H1 (cell line): Measurements from ENCODE around the gene IQCE.

Experiments
- CHD2 ChIP-seq: IDR thresholded peaks from 2 replicates; pipeline ENCODE4 v1.6.1; 2012; ENCODE audit warnings: low read length, improper control_type of control experiment
- EP300 ChIP-seq, 2 experiments: IDR thresholded peaks; 1 replicate in 1 of 2; 2 replicates in 1 of 2; pipeline ENCODE4 v1.6.1; 2011 to 2012; ENCODE audit warnings: low read depth in 2 of 2, low read length in 2 of 2, mild to moderate bottlenecking in 2 of 2, borderline replicate concordance in 1 of 2, inconsistent platforms in 1 of 2, moderate library complexity in 1 of 2
- HDAC6 ChIP-seq: IDR thresholded peaks from one replicate; pipeline ENCODE4 v1.7.1; 2012; ENCODE audit warnings: low read depth, mild to moderate bottlenecking, inconsistent platforms, low read length, moderate library complexity
- KDM1A ChIP-seq: fragments of 200-600, 300-600 bp; sonication (generic); IDR thresholded peaks from 2 replicates; pipeline ENCODE4 v1.7.1; 2016; ENCODE audit warnings: mild to moderate bottlenecking, low read length, borderline replicate concordance
- POLR2A ChIP-seq, 2 experiments: IDR thresholded peaks; 1 replicate in 1 of 2; 2 replicates in 1 of 2; pipeline ENCODE4 v1.6.1; 2011; ENCODE audit warnings: low read depth in 2 of 2, low read length in 2 of 2, mild to moderate bottlenecking in 2 of 2; ENCODE audit errors: control extremely low read depth in 1 of 2
- RAD21 ChIP-seq, 2 experiments: IDR thresholded peaks in 1 of 2; conservative IDR thresholded peaks in 1 of 2; 2 replicates each; pipeline ENCODE4 v1.6.1; 2011; ENCODE audit warnings: low read depth in 2 of 2, low read length in 2 of 2, improper control_type of control experiment in 1 of 2, inconsistent platforms in 1 of 2, mild to moderate bottlenecking in 1 of 2, moderate library complexity in 1 of 2
- TAF1 ChIP-seq: IDR thresholded peaks from 2 replicates; pipeline ENCODE4 v1.6.1; 2011; ENCODE audit warnings: mild to moderate bottlenecking, low read depth, low read length
- TAF7 ChIP-seq: optimal IDR thresholded peaks from 2 replicates; pipeline ENCODE3; 2011; ENCODE audit warnings: low read depth, mild to moderate bottlenecking, inconsistent platforms, low read length, moderate library complexity, borderline replicate concordance
- TF ChIP-seq, protein P1 (sequence below), 3 experiments: IDR thresholded peaks; 1 replicate in 2 of 3; 2 replicates in 1 of 3; pipeline versions ENCODE4 v1.5.1 to v1.6.1; 2011; ENCODE audit warnings: low read length in 3 of 3, mild to moderate bottlenecking in 3 of 3, inconsistent platforms in 2 of 3, low read depth in 1 of 3, moderate library complexity in 1 of 3; ENCODE audit not compliant: insufficient read depth in 1 of 3; ENCODE audit errors: control extremely low read depth in 1 of 3

DNA sequence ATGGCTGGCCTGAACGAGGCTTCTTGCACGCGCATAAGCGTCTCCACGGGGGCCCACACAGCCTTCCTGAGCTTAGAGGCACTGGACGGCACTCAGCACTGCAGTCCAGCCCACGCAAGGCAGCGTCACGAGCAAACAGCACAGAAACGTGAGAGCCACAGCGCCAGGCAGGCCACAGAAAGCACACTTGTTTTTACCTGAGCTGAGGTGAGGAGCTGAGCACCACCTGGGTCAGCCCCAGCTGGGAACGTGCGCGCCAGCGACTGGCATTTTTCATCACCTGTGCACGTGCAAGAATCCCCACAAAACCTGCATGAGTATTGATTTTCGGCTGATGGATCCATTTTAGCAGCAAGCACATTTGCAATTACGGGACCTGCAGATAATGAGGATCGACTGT, 26.7 kb downstream of the IQCE start:
- TF ChIP-seq RAD21 (IDR thresholded peaks at IDR 0.05 in 1 of 2, conservative IDR thresholded peaks at IDR 0.05 in 1 of 2; ENCODE audit: low read depth in 2 of 2, low read length in 2 of 2), result no peak
- TF ChIP-seq, protein P1, sequence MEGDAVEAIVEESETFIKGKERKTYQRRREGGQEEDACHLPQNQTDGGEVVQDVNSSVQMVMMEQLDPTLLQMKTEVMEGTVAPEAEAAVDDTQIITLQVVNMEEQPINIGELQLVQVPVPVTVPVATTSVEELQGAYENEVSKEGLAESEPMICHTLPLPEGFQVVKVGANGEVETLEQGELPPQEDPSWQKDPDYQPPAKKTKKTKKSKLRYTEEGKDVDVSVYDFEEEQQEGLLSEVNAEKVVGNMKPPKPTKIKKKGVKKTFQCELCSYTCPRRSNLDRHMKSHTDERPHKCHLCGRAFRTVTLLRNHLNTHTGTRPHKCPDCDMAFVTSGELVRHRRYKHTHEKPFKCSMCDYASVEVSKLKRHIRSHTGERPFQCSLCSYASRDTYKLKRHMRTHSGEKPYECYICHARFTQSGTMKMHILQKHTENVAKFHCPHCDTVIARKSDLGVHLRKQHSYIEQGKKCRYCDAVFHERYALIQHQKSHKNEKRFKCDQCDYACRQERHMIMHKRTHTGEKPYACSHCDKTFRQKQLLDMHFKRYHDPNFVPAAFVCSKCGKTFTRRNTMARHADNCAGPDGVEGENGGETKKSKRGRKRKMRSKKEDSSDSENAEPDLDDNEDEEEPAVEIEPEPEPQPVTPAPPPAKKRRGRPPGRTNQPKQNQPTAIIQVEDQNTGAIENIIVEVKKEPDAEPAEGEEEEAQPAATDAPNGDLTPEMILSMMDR (IDR thresholded peaks at IDR 0.05; ENCODE audit: control extremely low read depth in 1 of 3, insufficient read depth in 1 of 3, low read depth in 1 of 3, low read length in 3 of 3), result no peak
- TF ChIP-seq POLR2A (IDR thresholded peaks at IDR 0.05; ENCODE audit: control extremely low read depth in 1 of 2, low read depth in 2 of 2, low read length in 2 of 2), result no peak
- TF ChIP-seq KDM1A, result no peak
- no peak for TF ChIP-seq HDAC6
- TF ChIP-seq CHD2, result no peak
- TF ChIP-seq EP300 (IDR thresholded peaks at IDR 0.05; ENCODE audit: borderline replicate concordance in 1 of 2, low read depth in 2 of 2, low read length in 2 of 2), result no peak
- TF ChIP-seq TAF7, result no peak
- no peak for TF ChIP-seq TAF1
